Prostate gland (tissue), 2 donors: ENCODE measurements around the gene GAPT. TPM values are rescaled to one million over a fixed set of nuclear protein-coding genes. Genes with fewer than 3 reads are reported as not detected.

ENCODE experiments used
- DNase-seq: peaks from one replicate; pipeline ENCODE4 v3.0.0-alpha.2; 2019; ENCODE audit warnings: low spot score
- H3K27ac ChIP-seq, 2 donors: fragments of 200-600 bp; sonication (generic); 2 replicates each; pipeline ENCODE4 v1.5.1; 2017 to 2019
- H3K27me3 ChIP-seq: fragments of 200-600 bp; sonication (generic); replicated peaks from 2 replicates; pipeline ENCODE4 v1.5.1; 2019; ENCODE audit not compliant: insufficient read depth
- H3K36me3 ChIP-seq, 2 donors: fragments of 200-600 bp; sonication (generic); 1 replicate in 1 of 2; 2 replicates in 1 of 2; pipeline versions ENCODE4 v1.5.1 to v1.8.1; 2017 to 2019
- H3K4me1 ChIP-seq: fragments of 200-600 bp; sonication (generic); replicated peaks from 2 replicates; pipeline ENCODE4 v1.5.1; 2019
- H3K4me3 ChIP-seq, 2 donors: fragments of 200-600 bp; sonication (generic); 2 replicates each; pipeline ENCODE4 v1.5.1; 2017 to 2019
- H3K9me3 ChIP-seq: fragments of 200-600 bp; sonication (generic); 2 replicates; pipeline ENCODE4 v1.5.1; 2017
- CTCF ChIP-seq, 4 experiments: fragments of 200-600 bp in 2 of 4; fragments of 450-650 bp in 2 of 4; sonication (generic) in 2 of 4; IDR thresholded peaks; 1 replicate in 3 of 4; 2 replicates in 1 of 4; pipeline ENCODE4 v1.5.1; 2016 to 2019; ENCODE audit warnings: antibody characterized with exemption in 4 of 4, mild to moderate bottlenecking in 2 of 4, moderate library complexity in 2 of 4
- POLR2A ChIP-seq: fragments of 450-650 bp; IDR thresholded peaks from one replicate; pipeline ENCODE4 v1.6.1; 2016; ENCODE audit warnings: antibody characterized with exemption, mild to moderate bottlenecking
- POLR2AphosphoS5 ChIP-seq: sonication (generic); formaldehyde crosslinking; IDR thresholded peaks from one replicate; pipeline ENCODE4 v1.6.1; 2017; ENCODE audit warnings: antibody characterized with exemption
- WGBS: methylation state at CpG from one replicate; pipeline ENCODE4 v1.1.5; 2018; 5-methylcytosine and 5-hydroxymethylcytosine counted together
- intact Hi-C: fragments of 100-400 bp; cut with DNase I; formaldehyde crosslinking; loops from one replicate; pipeline ENCODE4 v1.14.2; 2022
- total RNA-seq, 2 donors: library from RNA; depleted of rRNA; stranded (reverse); fragments of >200 nt; gene quantifications; one replicate each; pipeline ENCODE4 v1.1.0, GENCODE V29; 2016

The GAPT gene
- 1 to 10 TPM in 1 of 2 donors, under 1 TPM in 1; 0.36 to 3.0 TPM for total RNA-seq

- no peak for DNase-seq
- no peak for TF ChIP-seq POLR2AphosphoS5
- no peak for TF ChIP-seq POLR2A
- TF ChIP-seq CTCF (IDR thresholded peaks at IDR 0.05) = no peak
- H3K27ac ChIP-seq = no peak within 1 kb of the TSS
- no peaks in the 10 kb centered on the region for H3K9me3 ChIP-seq
- WGBS = 79% methylated on average over 6 of the region's 6 CpGs
- intact Hi-C loops = no loop called here
- H3K4me1 ChIP-seq = no peaks in the 10 kb centered on the region
- H3K27me3 ChIP-seq = no peaks in the 10 kb centered on the region
- no peak within 1 kb of the TSS for H3K4me3 ChIP-seq
- H3K36me3 ChIP-seq = no peaks in the 10 kb centered on the region
Measured at GRCh38 chr5:58491216-58491892, at the start of gene GAPT. Gene GAPT, plus strand, starts transcription at chr5:58491435. Its CDS starts 3,102 bp downstream, at chr5:58494537.

GRCh38 chr5:58444805-58445204, 46.4 kb upstream of the GAPT start:
- no peaks in the 10 kb centered on the region for H3K9me3 ChIP-seq
- no peak overlapping the region for H3K27ac ChIP-seq
- intact Hi-C loops = no loop called here
- H3K4me1 ChIP-seq = no peaks in the 10 kb centered on the region
- DNase-seq = no peak
- H3K4me3 ChIP-seq = no peak overlapping the region
- no peak for TF ChIP-seq POLR2A
- no peaks in the 10 kb centered on the region for H3K36me3 ChIP-seq
- no peaks in the 10 kb centered on the region for H3K27me3 ChIP-seq

- no peak overlapping the region for H3K4me3 ChIP-seq
- TF ChIP-seq CTCF (IDR thresholded peaks at IDR 0.05) (no peak), POLR2A (no peak), POLR2AphosphoS5 (no peak)
- H3K27ac ChIP-seq = no peak overlapping the region
- DNase-seq = no peak
- intact Hi-C loops = no loop called here
- H3K4me1 ChIP-seq = no peaks in the 10 kb centered on the region
- no peaks in the 10 kb centered on the region for H3K9me3 ChIP-seq
- H3K36me3 ChIP-seq = no peaks in the 10 kb centered on the region
- H3K27me3 ChIP-seq = no peaks in the 10 kb centered on the region
- 95% methylated on average over 10 of the region's 10 CpGs for WGBS
Measured at GRCh38 chr5:58446024-58446423, 45.2 kb upstream of the GAPT start.

GRCh38 chr5:58447226-58447625, 44.0 kb upstream of the GAPT start:
- no peak for TF ChIP-seq POLR2AphosphoS5
- TF ChIP-seq CTCF (IDR thresholded peaks at IDR 0.05) = no peak
- no peak for TF ChIP-seq POLR2A
- 80% methylated on average over 2 of the region's 2 CpGs for WGBS
- Histone ChIP-seq H3K9me3 (no peaks in the 10 kb centered on the region), H3K4me1 (no peaks in the 10 kb centered on the region), H3K36me3 (no peaks in the 10 kb centered on the region), H3K27ac (no peak overlapping the region), H3K27me3 (no peaks in the 10 kb centered on the region), H3K4me3 (no peak overlapping the region)
- DNase-seq = no peak
- intact Hi-C loops = no loop called here

GRCh38 chr5:58450018-58450417, 41.2 kb upstream of the GAPT start:
- WGBS = 85% methylated on average over 3 of the region's 3 CpGs
- Histone ChIP-seq H3K27me3 (no peaks in the 10 kb centered on the region), H3K9me3 (no peaks in the 10 kb centered on the region), H3K4me3 (no peak overlapping the region), H3K36me3 (no peaks in the 10 kb centered on the region), H3K27ac (no peak overlapping the region), H3K4me1 (no peaks in the 10 kb centered on the region)
- DNase-seq = no peak
- intact Hi-C loops = no loop called here
- TF ChIP-seq POLR2AphosphoS5 (no peak), CTCF (IDR thresholded peaks at IDR 0.05) (no peak), POLR2A (no peak)
